Endothelial cell of umbilical vein (primary cell): Measurements from ENCODE around the gene ACAT1. TPM values are rescaled to one million over a fixed set of nuclear protein-coding genes. Genes with fewer than 3 reads are reported as not detected.

Experiments
- BruUV-seq: library from RNA; stranded (reverse); fragments of 400-500 nt; replicated peaks from 2 replicates; lab custom pipeline; 2021; lab: Mats Ljungman, UMichigan
- CTCF ChIA-PET: fragments of 300-600, 350-600 bp; sonication (Branson Sonifier 250); formaldehyde crosslinking; loops from one replicate; lab custom pipeline; 2021; ENCODE audit warnings: antibody characterized with exemption, inconsistent platforms; lab: Charles Lee
- POLR2A ChIA-PET: fragments of 300-600, 350-600 bp; sonication (Branson Sonifier 250); formaldehyde crosslinking; loops from one replicate; lab custom pipeline; 2021; ENCODE audit warnings: antibody characterized with exemption, inconsistent platforms; lab: Charles Lee
- DNase-seq: peaks from one replicate; pipeline ENCODE4 v3.0.0-alpha.2; 2011; ENCODE audit warnings: low read depth, low spot score
- FAIRE-seq: peaks from 2 replicates; lab custom pipeline; 2011; peaks lifted over from hg19 to GRCh38; lab: Jason Lieb, UNC
- H2AFZ ChIP-seq: 2 replicates; pipeline ENCODE4 v1.6.0; 2012; ENCODE audit warnings: low read depth, low read length, control low read depth, inconsistent platforms
- H3K27ac ChIP-seq: 2 replicates; pipeline ENCODE4 v1.5.1; 2011; ENCODE audit warnings: low read depth, mild to moderate bottlenecking, control low read depth, low read length, moderate library complexity; ENCODE audit not compliant: insufficient read depth
- H3K27me3 ChIP-seq, 2 experiments: 2 replicates each; pipeline versions ENCODE4 v1.6.0 to v1.6.1; 2011; ENCODE audit warnings: low read length in 2 of 2, mixed read lengths in 1 of 2; ENCODE audit not compliant: control insufficient read depth in 2 of 2, insufficient read depth in 2 of 2
- H3K36me3 ChIP-seq, 2 experiments: 2 replicates in 1 of 2; 3 replicates in 1 of 2; pipeline ENCODE4 v1.5.1; 2011; ENCODE audit warnings: low read length in 2 of 2, mild to moderate bottlenecking in 1 of 2, moderate library complexity in 1 of 2; ENCODE audit not compliant: control insufficient read depth in 2 of 2, insufficient read depth in 2 of 2; ENCODE audit errors: extremely low read depth in 1 of 2
- H3K4me1 ChIP-seq: 3 replicates; pipeline ENCODE4 v1.5.1; 2011; ENCODE audit warnings: mild to moderate bottlenecking, low read length; ENCODE audit not compliant: control insufficient read depth, insufficient read depth; ENCODE audit errors: extremely low read depth
- H3K4me2 ChIP-seq: 2 replicates; pipeline ENCODE4 v1.6.1; 2011; ENCODE audit warnings: low read length, control low read depth, mixed read lengths; ENCODE audit not compliant: insufficient read depth
- H3K4me3 ChIP-seq, 3 experiments: fragments of 200-600 bp in 1 of 3; sonication (generic), shearing (Covaris generic) in 1 of 3; replicated peaks in 1 of 3; 2 replicates each; pipeline ENCODE4 v1.5.1; 2011 to 2016; ENCODE audit warnings: control low read depth in 3 of 3, low read length in 3 of 3, mild to moderate bottlenecking in 2 of 3, inconsistent platforms in 1 of 3, low read depth in 1 of 3, moderate library complexity in 1 of 3; ENCODE audit not compliant: insufficient read depth in 1 of 3
- H3K79me2 ChIP-seq: 2 replicates; pipeline ENCODE4 v1.6.0; 2012; ENCODE audit warnings: low read length, inconsistent platforms; ENCODE audit not compliant: control insufficient read depth, insufficient read depth
- H3K9ac ChIP-seq: replicated peaks from 2 replicates; pipeline ENCODE3; 2011; ENCODE audit warnings: low read length, control low read depth; ENCODE audit not compliant: insufficient read depth; ENCODE audit errors: extremely low read depth
- H3K9me1 ChIP-seq: replicated peaks from 3 replicates; pipeline ENCODE4 v1.6.0; 2011; ENCODE audit warnings: mild to moderate bottlenecking, low read length; ENCODE audit not compliant: control insufficient read depth, insufficient read depth; ENCODE audit errors: extremely low read depth
- H3K9me3 ChIP-seq: replicated peaks from 2 replicates; pipeline ENCODE4 v1.5.1; 2012; ENCODE audit warnings: low read length, inconsistent platforms; ENCODE audit not compliant: control insufficient read depth, insufficient read depth
- H4K20me1 ChIP-seq: replicated peaks from 2 replicates; pipeline ENCODE3; 2011; ENCODE audit warnings: mild to moderate bottlenecking, low read length; ENCODE audit not compliant: control insufficient read depth, insufficient read depth; ENCODE audit errors: extremely low read depth
- CTCF ChIP-seq, 2 donors: IDR thresholded peaks; 1 replicate in 1 of 2; 2 replicates in 1 of 2; pipeline ENCODE4 v1.5.1; 2011; ENCODE audit warnings: low read length in 2 of 2, mild to moderate bottlenecking in 2 of 2, moderate library complexity in 2 of 2, control low read depth in 1 of 2, inconsistent platforms in 1 of 2, low read depth in 1 of 2; ENCODE audit not compliant: insufficient read depth in 1 of 2; ENCODE audit errors: extremely low read depth in 1 of 2
- EZH2 ChIP-seq: IDR thresholded peaks from 2 replicates; pipeline ENCODE4 v1.6.1; 2012; ENCODE audit warnings: borderline replicate concordance, low read depth, mild to moderate bottlenecking, moderate library complexity, low read length, inconsistent platforms; ENCODE audit not compliant: severe bottlenecking
- FOS ChIP-seq: IDR thresholded peaks from 2 replicates; pipeline ENCODE4 v1.6.1; 2011; ENCODE audit warnings: mild to moderate bottlenecking, low read length, moderate library complexity, borderline replicate concordance; ENCODE audit not compliant: insufficient read depth
- GATA2 ChIP-seq: IDR thresholded peaks from 2 replicates; pipeline ENCODE4 v1.7.0; 2011; ENCODE audit warnings: low read depth, mild to moderate bottlenecking, moderate library complexity, mixed read lengths, low read length; ENCODE audit not compliant: insufficient read length, insufficient read depth
- JUN ChIP-seq: IDR thresholded peaks from 2 replicates; pipeline ENCODE4 v1.6.1; 2011; ENCODE audit warnings: borderline replicate concordance, low read depth; ENCODE audit not compliant: insufficient read length, insufficient read depth
- MYC ChIP-seq: IDR thresholded peaks from one replicate; pipeline ENCODE4 v1.6.1; 2011; ENCODE audit warnings: mild to moderate bottlenecking, low read depth, low read length
- POLR2A ChIP-seq: IDR thresholded peaks from 2 replicates; pipeline ENCODE4 v1.6.1; 2012; ENCODE audit warnings: low read depth, mild to moderate bottlenecking, control low read depth, low read length
- POLR2AphosphoS5 ChIP-seq: IDR thresholded peaks from 2 replicates; pipeline ENCODE4 v1.6.1; 2012; ENCODE audit warnings: low read depth, mild to moderate bottlenecking, control low read depth, low read length, moderate library complexity; ENCODE audit not compliant: insufficient read depth
- dilution Hi-C: fragments of 300-500 bp; cut with MboI; formaldehyde crosslinking; loops from one replicate; pipeline ENCODE4 v1.15.0; 2019; ENCODE audit warnings: low sequenced_read_pairs; ENCODE audit not compliant: extremely low pct_ligation_motif_present
- intact Hi-C: fragments of 100-400 bp; cut with micrococcal nuclease; formaldehyde crosslinking; loops from one replicate; pipeline ENCODE4 v1.10.0; 2022
- polyA plus RNA-seq, 4 experiments: library from polyadenylated mRNA; depleted of rRNA in 3 of 4; stranded (reverse) in 3 of 4; unstranded in 1 of 4; fragments of >200 nt; gene quantifications; 2 replicates each; pipeline versions ENCODE4 v1.2.1 to v1.2.3, GENCODE V29; 2011 to 2012; ENCODE audit warnings: missing spikeins in 1 of 4
- total RNA-seq: library from RNA; stranded (reverse); gene quantifications from 2 replicates; pipeline ENCODE4 v1.2.3, GENCODE V29; 2021
- TF ChIP-seq, protein P1 (sequence below): IDR thresholded peaks from 2 replicates; pipeline ENCODE4 v1.6.1; 2011; ENCODE audit not compliant: insufficient read depth, insufficient read length

The ACAT1 gene
- total and polyA plus RNA-seq, 2 donors (not counting 3 experiments of a cell fraction or from before 2014, with no cell fraction given), result 36.8 to 59.9 TPM

- no peaks in the 10 kb centered on the region for H3K9me1 ChIP-seq
- no peak overlapping the region for H3K4me2 ChIP-seq
- DNase-seq, result no peak
- H3K36me3 ChIP-seq, result no peaks in the 10 kb centered on the region
- no peak overlapping the region for H2AFZ ChIP-seq
- BruUV-seq, result no TSS peak
- no peaks in the 10 kb centered on the region for H4K20me1 ChIP-seq
- H3K4me3 ChIP-seq, result no peak overlapping the region
- no peak overlapping the region for H3K27ac ChIP-seq
- intact Hi-C loops, result no loop called here
- peaks cover 4% of the 10 kb centered on the region for H3K4me1 ChIP-seq
- TF ChIP-seq CTCF (IDR thresholded peaks at IDR 0.05; ENCODE audit: extremely low read depth in 1 of 2, insufficient read depth in 1 of 2, low read depth in 1 of 2, low read length in 2 of 2) (no peak), POLR2A (no peak), FOS (no peak), JUN (no peak), MYC (no peak), EZH2 (no peak), GATA2 (no peak), POLR2AphosphoS5 (no peak)
- TF ChIP-seq, protein P1, sequence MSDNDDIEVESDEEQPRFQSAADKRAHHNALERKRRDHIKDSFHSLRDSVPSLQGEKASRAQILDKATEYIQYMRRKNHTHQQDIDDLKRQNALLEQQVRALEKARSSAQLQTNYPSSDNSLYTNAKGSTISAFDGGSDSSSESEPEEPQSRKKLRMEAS, result no peak
- no peaks in the 10 kb centered on the region for H3K9me3 ChIP-seq
- H3K79me2 ChIP-seq, result peaks cover 34% of the 10 kb centered on the region
- no peaks in the 10 kb centered on the region for H3K27me3 ChIP-seq
- dilution Hi-C loops, result no loop called here
- ChIA-PET POLR2A (no interaction called here), CTCF (interaction anchor here (0.5 to 1.4 kb wide), 3 partner anchors 11 to 15 kb away, joined by 3 read pairs; no protein-coding TSS in a partner anchor)
- H3K9ac ChIP-seq, result no peak overlapping the region
- no peak for FAIRE-seq
These were observed 7.4 kb downstream of the ACAT1 start for GRCh38 chr11:108128772-108129171.
